ENCODE data around the gene TC2N. TPM values are rescaled to one million over a fixed set of nuclear protein-coding genes. Genes with fewer than 3 reads are reported as not detected.

The TC2N gene
- total RNA-seq, 1 donor from 2014 or later = 19.4 TPM

- H3K9me3 Mint-ChIP-seq = peaks cover 5% of the 10 kb centered on the region
Observed at GRCh38 chr14:91793704-91794103, 73.6 kb downstream of the TC2N start.

GRCh38 chr14:91786188-91786587 is 81.1 kb downstream of the TC2N start:
- no peaks in the 10 kb centered on the region for H3K27me3 Mint-ChIP-seq
- H3K9me3 Mint-ChIP-seq = no peaks in the 10 kb centered on the region
- H3K4me1 Mint-ChIP-seq (ENCODE audit: unreplicated experiment) = no peaks in the 10 kb centered on the region
- DNase-seq (ENCODE audit: extremely low spot score, unreplicated experiment) = no peak
- H3K4me3 Mint-ChIP-seq = no peak overlapping the region
- H3K36me3 Mint-ChIP-seq = no peaks in the 10 kb centered on the region
- no peak overlapping the region for H3K27ac Mint-ChIP-seq
- TF ChIP-seq CTCF (conservative IDR thresholded peaks at IDR 0.05) = no peak

More at GRCh38 chr14:91793704-91794103, 73.6 kb downstream of the TC2N start:
- peaks cover 3% of the 10 kb centered on the region for H3K36me3 Mint-ChIP-seq
- no peaks in the 10 kb centered on the region for H3K4me1 Mint-ChIP-seq (ENCODE audit: unreplicated experiment)
- no peak overlapping the region for H3K4me3 Mint-ChIP-seq
- no peak overlapping the region for H3K27ac Mint-ChIP-seq
- no peak for TF ChIP-seq CTCF (conservative IDR thresholded peaks at IDR 0.05)
- DNase-seq (ENCODE audit: extremely low spot score, unreplicated experiment) = no peak
- no peaks in the 10 kb centered on the region for H3K27me3 Mint-ChIP-seq

- Mint-ChIP-seq H3K27ac (no peak overlapping the region), H3K27me3 (no peaks in the 10 kb centered on the region), H3K36me3 (no peaks in the 10 kb centered on the region), H3K9me3 (no peaks in the 10 kb centered on the region), H3K4me3 (no peak overlapping the region), H3K4me1 (ENCODE audit: unreplicated experiment) (no peaks in the 10 kb centered on the region)
- no peak for DNase-seq (ENCODE audit: extremely low spot score, unreplicated experiment)
- TF ChIP-seq CTCF (conservative IDR thresholded peaks at IDR 0.05) = no peak
Observed at GRCh38 chr14:91780452-91780851, 86.9 kb downstream of the TC2N start.

- H3K27me3 Mint-ChIP-seq = no peaks in the 10 kb centered on the region
- no peak overlapping the region for H3K4me3 Mint-ChIP-seq
- H3K9me3 Mint-ChIP-seq = no peaks in the 10 kb centered on the region
- no peaks in the 10 kb centered on the region for H3K4me1 Mint-ChIP-seq (ENCODE audit: unreplicated experiment)
- no peak overlapping the region for H3K27ac Mint-ChIP-seq
- no peak for DNase-seq (ENCODE audit: extremely low spot score, unreplicated experiment)
- H3K36me3 Mint-ChIP-seq = no peaks in the 10 kb centered on the region
- TF ChIP-seq CTCF (conservative IDR thresholded peaks at IDR 0.05) = no peak
Observed at GRCh38 chr14:91778217-91778616, 89.1 kb downstream of the TC2N start.

- TF ChIP-seq CTCF (conservative IDR thresholded peaks at IDR 0.05) = no peak
- Mint-ChIP-seq H3K4me3 (no peak overlapping the region), H3K27ac (no peak overlapping the region), H3K4me1 (ENCODE audit: unreplicated experiment) (no peaks in the 10 kb centered on the region), H3K36me3 (no peaks in the 10 kb centered on the region), H3K9me3 (no peaks in the 10 kb centered on the region), H3K27me3 (no peaks in the 10 kb centered on the region)
- no peak for DNase-seq (ENCODE audit: extremely low spot score, unreplicated experiment)
Observed at GRCh38 chr14:91774140-91775096, 92.9 kb downstream of the TC2N start.

Measured in type B pancreatic cell (in vitro differentiated cells).